ENCODE data around the gene ATP5F1D. TPM values are rescaled to one million over a fixed set of nuclear protein-coding genes. Genes with fewer than 3 reads are reported as not detected.

ATP5F1D gene
- total and polyA plus RNA-seq, 2 of the 13 experiments (the other 11 are each of a cell fraction or from before 2014, with no cell fraction given), result 39.4 to 78.7 TPM

GRCh38 chr19:1244693-1245451 is 3.3 kb downstream of the ATP5F1D start (continued):
- TF ChIP-seq TFDP2 (CRISPR knock-in tag; IDR thresholded peaks at IDR 0.05) (peak; percentile 80), ZBTB25 (CRISPR knock-in tag; IDR thresholded peaks at IDR 0.05) (peak; percentile 83), ZNF329 (CRISPR knock-in tag; IDR thresholded peaks at IDR 0.05; ENCODE audit: low read depth) (no peak; the same call in 1 of the 2 replicates), ZMYM4 (CRISPR knock-in tag; IDR thresholded peaks at IDR 0.05) (peak; percentile 73), MXD3 (CRISPR knock-in tag; IDR thresholded peaks at IDR 0.05) (peak; percentile 17; the same call in 1 of the 2 replicates), ZMYM2 (CRISPR knock-in tag; IDR thresholded peaks at IDR 0.05) (peak; percentile 99), KLF13 (CRISPR knock-in tag; IDR thresholded peaks at IDR 0.05) (no peak), ZNF501 (CRISPR knock-in tag; IDR thresholded peaks at IDR 0.05) (peak; percentile 89), ZNF350 (CRISPR knock-in tag; IDR thresholded peaks at IDR 0.05; ENCODE audit: borderline replicate concordance, low read depth) (peak; percentile 89; the same call in 1 of the 2 replicates), IRX3 (CRISPR knock-in tag; IDR thresholded peaks at IDR 0.05; ENCODE audit: borderline replicate concordance, low read depth) (no peak), KDM2A (CRISPR knock-in tag; IDR thresholded peaks at IDR 0.05; ENCODE audit: borderline replicate concordance, low read depth) (peak; percentile 69), MYC (CRISPR knock-in tag; IDR thresholded peaks at IDR 0.05; ENCODE audit: borderline replicate concordance) (peak; percentile 81; the same call in 1 of the 2 replicates), ZC3H13 (CRISPR knock-in tag; IDR thresholded peaks at IDR 0.05) (peak; percentile 94), TIGD3 (CRISPR knock-in tag; IDR thresholded peaks at IDR 0.05; ENCODE audit: borderline replicate concordance) (no peak), RFXAP (CRISPR knock-in tag; IDR thresholded peaks at IDR 0.05; ENCODE audit: borderline replicate concordance) (peak; percentile 79; the same call in 1 of the 2 replicates), ZZZ3 (CRISPR knock-in tag; IDR thresholded peaks at IDR 0.05; ENCODE audit: borderline replicate concordance) (peak; percentile 35; the same call in 1 of the 2 replicates), ZBTB10 (CRISPR knock-in tag; IDR thresholded peaks at IDR 0.05; ENCODE audit: borderline replicate concordance) (peak; percentile 86), TAF15 (IDR thresholded peaks at IDR 0.05; ENCODE audit: low read depth, low read length, poor library complexity, severe bottlenecking) (peak; percentile 28), ZNF335 (CRISPR knock-in tag; IDR thresholded peaks at IDR 0.05) (peak; percentile 39; the same call in 1 of the 2 replicates), ESRRA (CRISPR knock-in tag; IDR thresholded peaks at IDR 0.05; ENCODE audit: low read depth) (peak; percentile 100), ARNTL (CRISPR knock-in tag; IDR thresholded peaks at IDR 0.05) (peak; percentile 93), SOX6 (IDR thresholded peaks at IDR 0.05) (no peak), SOX6 (CRISPR knock-in tag; IDR thresholded peaks at IDR 0.05) (peak; percentile 93)

Data from HepG2 (cell line).